Stimulated activated CD8-positive, alpha-beta memory T cell treated with anti-CD3 and anti-CD28 coated beads, Interleukin-7, amount 100 ng/mL, for 4 hours (primary cell): Measurements from ENCODE around the gene MIB1.
"Not testable (repeated sequence)": the region's sequence is repeated elsewhere in the genome, so short reads cannot be mapped to it uniquely, and the experiment has no call there.

Experiments used
- DNase-seq, 2 donors: peaks; one replicate each; pipeline ENCODE4 v3.0.0-alpha.2; 2020; ENCODE audit warnings: low read depth in 2 of 2

MIB1 gene

GRCh38 chr18:21740538-21741311, at the start of gene MIB1:
TSS of gene MIB1 (plus strand) at chr18:21740792. CDS start at chr18:21741584, 792 bp downstream.
- DNase-seq: peak; percentile 96 to 98

GRCh38 chr18:21693322-21693721, 47.3 kb upstream of the MIB1 start:
- no peak for DNase-seq

DNA sequence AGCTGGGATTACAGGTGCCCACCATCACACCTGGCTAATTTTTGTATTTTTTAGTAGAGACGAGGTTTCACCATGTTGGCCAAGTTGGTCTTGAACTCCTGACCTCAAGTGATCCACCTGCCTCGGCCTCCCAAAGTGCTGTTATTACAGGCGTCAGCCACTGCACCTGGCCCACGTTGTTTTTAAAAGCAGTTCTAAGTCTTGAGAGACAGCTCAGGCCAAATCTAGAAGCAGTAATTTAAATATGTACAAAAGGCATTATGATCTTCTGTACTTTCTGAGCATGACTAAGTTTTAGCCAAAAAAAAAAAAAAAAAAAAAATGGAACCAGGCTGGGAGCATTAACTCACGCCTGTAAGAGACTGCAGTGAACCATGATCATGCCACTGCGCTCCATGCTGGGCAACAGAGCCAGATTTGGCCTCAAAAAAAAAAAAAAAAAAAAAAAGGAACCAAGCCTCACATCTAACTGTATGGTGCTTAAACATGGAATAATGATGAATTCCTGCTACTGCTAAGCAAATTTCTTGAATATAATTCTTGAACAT, 40.0 kb upstream of the MIB1 start:
- DNase-seq: no peak

GRCh38 chr18:21701621-21702020, 39.0 kb upstream of the MIB1 start:
- no peak for DNase-seq

- DNase-seq: no peak
Measured at GRCh38 chr18:21702602-21703001, 38.0 kb upstream of the MIB1 start.

GRCh38 chr18:21703241-21703820, 37.3 kb upstream of the MIB1 start:
- DNase-seq: no peak

- DNase-seq: peak; percentile 83 to 90
Measured at GRCh38 chr18:21704603-21705364, 35.8 kb upstream of the MIB1 start, which contains the start of gene ABHD3. TSS of gene ABHD3 (minus strand) at chr18:21704774. CDS start at chr18:21704665, 109 bp downstream.

DNA sequence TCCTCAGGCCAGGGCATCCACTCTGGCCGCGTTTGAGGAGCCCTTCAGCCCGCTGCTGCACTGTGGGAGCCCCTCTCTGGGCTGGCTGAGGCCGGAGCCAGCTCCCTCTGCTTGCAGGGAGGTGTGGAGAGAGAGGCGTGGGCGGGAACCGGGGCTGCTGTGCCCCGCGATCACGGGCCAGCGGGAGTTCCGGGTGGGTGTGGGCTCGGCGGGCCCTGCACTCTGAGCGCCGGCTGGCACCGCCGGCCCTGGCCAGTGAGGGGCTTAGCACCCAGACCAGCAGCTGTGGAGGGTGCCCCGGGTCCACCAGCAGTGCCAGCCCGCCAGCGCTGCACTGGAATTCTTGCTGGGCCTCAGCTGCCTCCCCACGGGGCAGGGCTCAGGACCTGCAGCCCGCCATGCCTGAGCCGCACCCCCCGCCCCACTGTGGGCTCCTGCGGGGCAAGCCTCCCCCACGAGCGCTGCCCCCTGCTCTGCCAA, 34.2 kb upstream of the MIB1 start:
- no peak for DNase-seq

- DNase-seq: not testable (repeated sequence)
Measured at GRCh38 chr18:21707130-21707529, 33.5 kb upstream of the MIB1 start.

- no peak for DNase-seq
Measured at GRCh38 chr18:21714474-21714873, 26.1 kb upstream of the MIB1 start.

GRCh38 chr18:21722687-21723086, 17.9 kb upstream of the MIB1 start:
- no peak for DNase-seq

DNA sequence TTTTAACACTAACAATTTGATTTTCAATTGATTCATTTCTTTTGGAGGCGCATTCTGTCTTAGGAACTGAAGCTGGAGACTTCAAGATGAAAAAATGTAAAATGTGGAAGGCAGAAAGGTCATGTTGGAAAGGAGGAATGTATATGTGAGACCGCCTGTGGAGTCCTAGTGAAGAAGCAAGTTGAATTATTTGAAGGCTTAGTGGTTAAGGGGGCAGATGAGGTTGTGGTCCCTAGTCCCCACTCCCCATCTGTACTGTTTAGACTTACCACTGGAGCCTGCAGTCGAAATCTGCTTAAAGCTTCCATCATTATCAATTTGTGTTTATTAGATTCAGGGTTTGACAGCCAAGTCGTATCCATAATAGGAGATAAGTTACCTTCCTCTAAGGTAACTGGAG, 15.4 kb upstream of the MIB1 start:
- DNase-seq: no peak

- DNase-seq: no peak
Measured at GRCh38 chr18:21727702-21728101, 12.9 kb upstream of the MIB1 start.

- no peak for DNase-seq
Measured at GRCh38 chr18:21733011-21733410, 7.6 kb upstream of the MIB1 start.

DNA sequence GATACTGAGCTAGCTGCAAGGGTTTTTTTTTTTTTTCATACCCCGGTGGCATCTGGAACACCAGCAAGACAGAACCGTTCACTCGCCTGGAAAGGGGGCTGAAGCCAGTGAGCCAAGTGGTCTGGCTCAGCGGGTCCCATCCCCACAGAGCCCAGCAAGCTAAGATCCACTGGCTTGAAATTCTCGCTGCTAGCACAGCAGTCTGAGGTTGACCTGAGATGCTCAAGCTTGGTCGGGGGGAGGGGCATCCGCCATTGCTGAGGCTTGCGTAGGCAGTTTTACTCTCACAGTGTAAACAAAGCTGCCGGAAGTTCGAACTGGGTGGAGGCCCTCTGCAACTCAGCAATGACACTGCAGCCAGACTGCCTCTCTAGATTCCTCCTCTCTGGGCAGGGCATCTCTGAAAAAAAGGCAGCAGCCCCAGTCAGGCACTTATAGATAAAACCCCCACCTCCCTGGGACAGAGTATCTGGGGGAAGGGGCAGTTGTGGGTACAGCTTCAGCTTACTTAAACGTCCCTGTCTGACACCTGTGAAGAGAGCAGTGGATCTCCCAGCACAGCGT, 5.1 kb upstream of the MIB1 start:
- no peak for DNase-seq

DNA sequence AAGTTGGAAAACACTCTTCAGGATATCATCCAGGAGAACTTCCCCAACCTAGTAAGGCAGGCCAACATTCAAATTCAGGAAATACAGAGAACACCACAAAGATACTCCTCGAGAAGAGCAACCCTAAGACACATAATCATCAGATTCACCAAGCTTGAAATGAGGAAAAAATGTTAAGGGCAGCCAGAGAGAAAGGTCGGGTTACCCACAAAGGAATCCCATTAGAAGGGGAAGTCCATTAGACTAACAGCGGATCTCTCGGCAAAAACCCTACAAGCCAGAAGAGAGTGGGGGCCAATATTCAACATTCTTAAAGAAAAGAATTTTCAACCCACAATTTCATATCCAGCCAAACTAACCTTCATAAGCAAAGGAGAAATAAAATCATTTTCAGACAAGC, 3.7 kb upstream of the MIB1 start:
- not testable (repeated sequence) for DNase-seq

DNA sequence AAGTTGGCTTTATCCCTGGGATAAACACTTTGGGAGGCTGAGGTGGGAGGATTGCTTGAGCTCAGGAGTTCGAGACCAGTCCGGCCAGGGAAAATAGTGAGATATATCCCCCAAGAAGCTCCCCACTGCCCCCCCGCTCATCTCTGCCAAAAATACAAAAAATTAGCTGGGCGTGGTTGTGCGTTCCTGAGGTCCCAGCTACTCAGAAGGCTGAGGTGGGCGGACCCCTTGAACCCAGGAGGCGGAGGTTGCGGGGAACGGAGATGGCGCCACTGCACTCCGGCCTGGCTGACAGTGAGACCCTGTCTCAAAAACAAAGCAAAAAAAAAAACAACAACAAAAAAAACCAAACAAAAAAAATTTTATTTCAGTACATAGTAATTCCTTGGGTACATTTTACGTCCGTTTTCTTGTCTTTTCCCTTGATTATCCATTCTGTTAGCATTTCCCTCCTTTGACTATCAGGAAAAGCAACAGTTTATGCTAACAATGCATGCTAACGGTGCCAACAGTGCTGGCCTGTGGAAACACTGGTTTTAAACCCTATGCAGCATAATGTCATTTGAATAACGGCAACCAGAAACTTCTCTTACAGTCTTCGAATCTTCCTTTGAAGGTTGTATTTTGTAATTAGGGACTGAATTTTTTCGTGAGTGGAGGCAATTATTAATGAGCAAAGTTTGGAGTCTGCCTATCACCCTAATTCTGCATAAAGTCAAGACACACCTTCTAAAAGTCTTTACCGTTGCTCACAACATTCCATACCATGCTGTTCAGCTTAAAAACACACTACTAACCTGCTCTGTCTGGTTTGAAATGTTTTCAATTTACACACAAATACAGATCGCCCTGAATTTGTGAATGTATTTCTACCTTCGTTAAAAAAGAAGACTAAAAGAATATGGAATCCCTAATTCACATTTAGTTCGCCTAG, 721 bp upstream of the MIB1 start:
- DNase-seq: no peak

DNA sequence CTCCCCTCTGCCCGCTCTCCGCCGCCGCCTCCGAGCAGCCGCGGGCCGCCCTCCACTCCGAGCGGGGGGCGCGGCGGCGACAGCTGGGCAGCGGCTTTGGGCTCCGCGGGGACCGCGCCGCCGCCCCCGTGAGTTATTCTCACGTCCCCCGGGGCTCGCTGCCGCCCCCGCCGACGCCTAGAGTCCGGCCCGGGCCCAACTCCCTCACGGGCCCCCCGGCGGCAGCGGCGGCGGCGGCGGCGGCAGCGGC, 645 bp downstream of the MIB1 start:
- no peak for DNase-seq

- DNase-seq: no peak
Measured at GRCh38 chr18:21741562-21742314, 1.1 kb downstream of the MIB1 start.

DNA sequence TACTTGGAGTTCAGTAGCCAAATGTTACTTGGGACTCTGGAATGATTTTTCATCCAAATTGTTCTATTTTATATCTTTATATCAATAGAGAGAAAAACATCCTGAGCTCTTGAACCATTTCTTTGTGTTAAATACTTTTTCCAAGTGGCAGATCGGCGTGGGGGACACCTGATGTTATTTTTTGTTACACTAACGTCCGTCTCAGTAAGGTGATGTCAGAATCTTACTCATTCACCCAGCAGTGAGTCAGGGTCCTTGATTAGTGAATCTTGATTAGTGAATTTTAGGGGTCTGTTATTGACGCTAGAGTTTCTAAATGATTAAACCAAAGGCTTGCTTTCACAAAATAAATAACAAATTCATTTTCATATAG, 1.7 kb downstream of the MIB1 start:
- no peak for DNase-seq
